ENCODE results near the gene FAM241A. TPM values are rescaled to one million over a fixed set of nuclear protein-coding genes. Genes with fewer than 3 reads are reported as not detected.

The FAM241A gene
- total and polyA plus RNA-seq, 2 of the 13 experiments (the other 11 are each of a cell fraction or from before 2014, with no cell fraction given): 0.61 to 0.69 TPM

DNA sequence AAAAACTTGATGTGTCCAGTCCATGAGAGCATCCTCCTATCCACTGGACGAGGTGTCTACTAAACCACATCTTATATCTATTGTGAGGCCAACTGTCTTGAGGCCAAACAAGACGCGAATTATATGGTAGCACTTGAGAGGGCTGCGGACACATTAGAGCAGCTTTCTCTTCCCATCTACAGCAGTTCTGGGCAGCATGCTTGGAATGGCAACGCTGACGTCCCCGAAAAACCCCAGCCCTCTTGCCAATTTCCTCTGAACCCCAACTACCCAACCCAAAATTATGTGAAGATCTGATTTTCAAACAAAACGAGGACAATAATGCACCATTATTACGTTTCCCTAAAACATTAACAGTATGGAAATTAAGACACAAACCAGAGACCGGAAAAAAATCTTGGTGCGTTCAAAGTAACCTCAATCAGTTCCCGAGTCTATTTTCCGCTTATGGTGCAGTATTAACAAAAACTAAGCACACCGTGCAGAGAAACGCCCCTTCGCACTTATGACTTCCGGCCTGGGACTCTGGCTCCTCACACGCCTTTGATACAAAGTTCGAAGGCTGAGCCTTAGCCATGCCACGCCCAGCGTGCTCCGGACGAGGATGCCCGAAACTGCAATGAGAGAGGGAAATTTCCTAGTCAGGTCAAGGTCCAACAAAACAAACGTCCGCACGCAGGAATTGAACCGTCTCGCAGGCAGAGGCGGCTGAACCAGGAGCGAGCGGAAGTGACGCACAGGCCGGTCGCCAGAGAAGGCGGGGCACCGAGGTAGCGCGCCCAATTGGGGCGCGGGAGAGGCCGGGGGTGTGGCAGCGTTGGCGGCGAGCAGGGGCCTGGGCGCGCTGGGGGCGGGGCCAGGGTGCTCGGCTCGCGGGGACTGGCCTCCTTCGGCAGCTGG, 85.9 kb downstream of the FAM241A start (continued):
- TF ChIP-seq RBM22 (optimal IDR thresholded peaks at IDR 0.05; ENCODE audit: low read length) (no peak), ZSCAN25 (CRISPR knock-in tag; IDR thresholded peaks at IDR 0.05) (no peak; the same call in 1 of the 2 replicates), NFIB (CRISPR knock-in tag; IDR thresholded peaks at IDR 0.05; ENCODE audit: borderline replicate concordance) (no peak), EP300 (IDR thresholded peaks at IDR 0.05; ENCODE audit: low read depth in 2 of 2, low read length in 2 of 2) (peak; percentile 39 to 69; a peak in 3 of 4 replicates), EP300 (CRISPR knock-in tag; IDR thresholded peaks at IDR 0.05; ENCODE audit: borderline replicate concordance) (peak; percentile 81), IKZF4 (CRISPR knock-in tag; IDR thresholded peaks at IDR 0.05; ENCODE audit: borderline replicate concordance, low read depth, not compliant biosample characterization) (no peak), ZNF775 (CRISPR knock-in tag; IDR thresholded peaks at IDR 0.05; ENCODE audit: borderline replicate concordance) (no peak), MYC (CRISPR knock-in tag; IDR thresholded peaks at IDR 0.05; ENCODE audit: borderline replicate concordance) (peak; percentile 72; the same call in 1 of the 2 replicates), ZNF850 (CRISPR knock-in tag; conservative IDR thresholded peaks at IDR 0.05) (0 out of 2 replicates have a peak, but pooled peaks have one; percentile 12), ZNF891 (CRISPR knock-in tag; IDR thresholded peaks at IDR 0.05) (no peak), POLR2AphosphoS2 (IDR thresholded peaks at IDR 0.05; ENCODE audit: low read depth, low read length) (no peak), U2AF2 (IDR thresholded peaks at IDR 0.05; ENCODE audit: low read depth, low read length) (no peak), ZNF678 (CRISPR knock-in tag; IDR thresholded peaks at IDR 0.05) (no peak), SPEN (CRISPR knock-in tag; IDR thresholded peaks at IDR 0.05; ENCODE audit: low read depth) (peak; percentile 84; the same call in 1 of the 2 replicates), GPN1 (CRISPR knock-in tag; IDR thresholded peaks at IDR 0.05; ENCODE audit: borderline replicate concordance) (no peak), HOXA7 (CRISPR knock-in tag; IDR thresholded peaks at IDR 0.05) (no peak), ZNF792 (CRISPR knock-in tag; IDR thresholded peaks at IDR 0.05) (peak; percentile 71), KLF16 (CRISPR knock-in tag; IDR thresholded peaks at IDR 0.05) (peak in 1 of 2 experiments; percentile 79; a peak in 2 of 4 replicates), SMARCC2 (IDR thresholded peaks at IDR 0.05) (0 out of 2 replicates have a peak, but pooled peaks have one; percentile 18), ZNF556 (CRISPR knock-in tag; IDR thresholded peaks at IDR 0.05; ENCODE audit: borderline replicate concordance) (no peak)
- TF ChIP-seq, protein P1, sequence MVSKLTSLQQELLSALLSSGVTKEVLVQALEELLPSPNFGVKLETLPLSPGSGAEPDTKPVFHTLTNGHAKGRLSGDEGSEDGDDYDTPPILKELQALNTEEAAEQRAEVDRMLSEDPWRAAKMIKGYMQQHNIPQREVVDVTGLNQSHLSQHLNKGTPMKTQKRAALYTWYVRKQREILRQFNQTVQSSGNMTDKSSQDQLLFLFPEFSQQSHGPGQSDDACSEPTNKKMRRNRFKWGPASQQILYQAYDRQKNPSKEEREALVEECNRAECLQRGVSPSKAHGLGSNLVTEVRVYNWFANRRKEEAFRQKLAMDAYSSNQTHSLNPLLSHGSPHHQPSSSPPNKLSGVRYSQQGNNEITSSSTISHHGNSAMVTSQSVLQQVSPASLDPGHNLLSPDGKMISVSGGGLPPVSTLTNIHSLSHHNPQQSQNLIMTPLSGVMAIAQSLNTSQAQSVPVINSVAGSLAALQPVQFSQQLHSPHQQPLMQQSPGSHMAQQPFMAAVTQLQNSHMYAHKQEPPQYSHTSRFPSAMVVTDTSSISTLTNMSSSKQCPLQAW (CRISPR knock-in tag; IDR thresholded peaks at IDR 0.05): peak; percentile 43; the same call in 1 of the 2 replicates
- TF ChIP-seq, protein P2, sequence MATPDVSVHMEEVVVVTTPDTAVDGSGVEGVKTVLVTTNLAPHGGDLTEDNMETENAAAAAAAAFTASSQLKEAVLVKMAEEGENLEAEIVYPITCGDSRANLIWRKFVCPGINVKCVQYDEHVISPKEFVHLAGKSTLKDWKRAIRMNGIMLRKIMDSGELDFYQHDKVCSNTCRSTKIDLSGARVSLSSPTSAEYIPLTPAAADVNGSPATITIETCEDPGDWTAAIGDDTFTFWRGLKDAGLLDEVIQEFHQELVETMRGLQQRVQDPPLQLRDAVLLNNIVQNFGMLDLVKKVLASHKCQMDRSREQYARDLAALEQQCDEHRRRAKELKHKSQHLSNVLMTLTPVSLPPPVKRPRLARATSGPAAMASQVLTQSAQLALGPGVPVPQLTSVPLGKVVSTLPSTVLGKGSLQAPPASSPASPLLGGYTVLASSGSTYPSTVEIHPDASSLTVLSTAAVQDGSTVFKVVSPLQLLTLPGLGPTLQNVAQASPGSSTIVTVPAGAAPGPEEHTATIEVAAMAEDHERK (CRISPR knock-in tag; IDR thresholded peaks at IDR 0.05; ENCODE audit: low read depth): peak; percentile 45; the same call in 1 of the 2 replicates
- TF ChIP-seq, protein P3, sequence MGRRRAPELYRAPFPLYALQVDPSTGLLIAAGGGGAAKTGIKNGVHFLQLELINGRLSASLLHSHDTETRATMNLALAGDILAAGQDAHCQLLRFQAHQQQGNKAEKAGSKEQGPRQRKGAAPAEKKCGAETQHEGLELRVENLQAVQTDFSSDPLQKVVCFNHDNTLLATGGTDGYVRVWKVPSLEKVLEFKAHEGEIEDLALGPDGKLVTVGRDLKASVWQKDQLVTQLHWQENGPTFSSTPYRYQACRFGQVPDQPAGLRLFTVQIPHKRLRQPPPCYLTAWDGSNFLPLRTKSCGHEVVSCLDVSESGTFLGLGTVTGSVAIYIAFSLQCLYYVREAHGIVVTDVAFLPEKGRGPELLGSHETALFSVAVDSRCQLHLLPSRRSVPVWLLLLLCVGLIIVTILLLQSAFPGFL (CRISPR knock-in tag; IDR thresholded peaks at IDR 0.05): no peak
- TF ChIP-seq, protein P4, sequence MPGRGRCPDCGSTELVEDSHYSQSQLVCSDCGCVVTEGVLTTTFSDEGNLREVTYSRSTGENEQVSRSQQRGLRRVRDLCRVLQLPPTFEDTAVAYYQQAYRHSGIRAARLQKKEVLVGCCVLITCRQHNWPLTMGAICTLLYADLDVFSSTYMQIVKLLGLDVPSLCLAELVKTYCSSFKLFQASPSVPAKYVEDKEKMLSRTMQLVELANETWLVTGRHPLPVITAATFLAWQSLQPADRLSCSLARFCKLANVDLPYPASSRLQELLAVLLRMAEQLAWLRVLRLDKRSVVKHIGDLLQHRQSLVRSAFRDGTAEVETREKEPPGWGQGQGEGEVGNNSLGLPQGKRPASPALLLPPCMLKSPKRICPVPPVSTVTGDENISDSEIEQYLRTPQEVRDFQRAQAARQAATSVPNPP (CRISPR knock-in tag; IDR thresholded peaks at IDR 0.05): no peak

Measured in HepG2 (cell line).